ENCODE data around the gene SPOP.

DNA sequence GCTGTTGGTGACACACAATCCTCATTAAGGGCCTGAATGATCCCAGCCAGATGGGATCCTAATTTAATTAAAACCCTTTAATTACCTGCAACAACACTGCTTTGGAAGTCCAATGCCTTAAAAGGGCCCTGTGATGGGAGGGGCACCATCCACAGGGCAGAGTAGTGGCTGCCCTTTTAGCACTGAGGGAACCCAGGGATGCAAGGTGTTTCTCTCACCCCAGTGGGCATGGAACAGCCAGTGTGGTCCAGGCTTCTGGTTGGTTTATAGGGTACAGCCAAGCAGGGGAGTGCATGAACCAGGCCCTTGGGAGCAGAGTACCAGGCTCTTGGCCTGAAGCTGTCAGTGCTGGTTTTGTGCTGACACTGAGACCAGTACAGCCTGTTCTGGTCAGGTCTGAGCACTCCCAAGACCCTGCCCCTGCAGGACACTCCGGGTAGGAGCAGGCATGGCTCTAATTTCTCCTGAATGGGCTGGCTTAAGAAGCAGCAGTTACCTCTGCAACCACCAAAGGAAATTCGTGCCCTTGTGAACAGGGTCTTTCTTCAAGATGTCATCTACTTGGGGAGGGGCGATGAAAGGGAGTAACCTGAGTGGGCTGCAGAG lies 92.4 kb downstream of the SPOP start:
- TF ChIP-seq POLR2A (IDR thresholded peaks at IDR 0.05): no peak
- TF ChIP-seq, protein P1, sequence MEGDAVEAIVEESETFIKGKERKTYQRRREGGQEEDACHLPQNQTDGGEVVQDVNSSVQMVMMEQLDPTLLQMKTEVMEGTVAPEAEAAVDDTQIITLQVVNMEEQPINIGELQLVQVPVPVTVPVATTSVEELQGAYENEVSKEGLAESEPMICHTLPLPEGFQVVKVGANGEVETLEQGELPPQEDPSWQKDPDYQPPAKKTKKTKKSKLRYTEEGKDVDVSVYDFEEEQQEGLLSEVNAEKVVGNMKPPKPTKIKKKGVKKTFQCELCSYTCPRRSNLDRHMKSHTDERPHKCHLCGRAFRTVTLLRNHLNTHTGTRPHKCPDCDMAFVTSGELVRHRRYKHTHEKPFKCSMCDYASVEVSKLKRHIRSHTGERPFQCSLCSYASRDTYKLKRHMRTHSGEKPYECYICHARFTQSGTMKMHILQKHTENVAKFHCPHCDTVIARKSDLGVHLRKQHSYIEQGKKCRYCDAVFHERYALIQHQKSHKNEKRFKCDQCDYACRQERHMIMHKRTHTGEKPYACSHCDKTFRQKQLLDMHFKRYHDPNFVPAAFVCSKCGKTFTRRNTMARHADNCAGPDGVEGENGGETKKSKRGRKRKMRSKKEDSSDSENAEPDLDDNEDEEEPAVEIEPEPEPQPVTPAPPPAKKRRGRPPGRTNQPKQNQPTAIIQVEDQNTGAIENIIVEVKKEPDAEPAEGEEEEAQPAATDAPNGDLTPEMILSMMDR (IDR thresholded peaks at IDR 0.05): no peak
